Uterus (tissue), 4 donors: ENCODE measurements around the gene CLSTN2. TPM values are rescaled to one million over a fixed set of nuclear protein-coding genes. Genes with fewer than 3 reads are reported as not detected.

Experiments
- DNase-seq, 2 donors: peaks; one replicate each; pipeline ENCODE4 v3.0.0-alpha.2; 2019 to 2020
- H3K27ac ChIP-seq, 2 donors: fragments of 200-600 bp; sonication (generic); 1 replicate in 1 of 2; 2 replicates in 1 of 2; pipeline ENCODE4 v1.5.1; 2016 to 2018
- H3K27me3 ChIP-seq, 2 donors: fragments of 200-600 bp; sonication (generic); one replicate each; pipeline ENCODE4 v1.5.1; 2018 to 2019; ENCODE audit warnings: control low read depth in 1 of 2
- H3K36me3 ChIP-seq, 2 donors: fragments of 200-600 bp; sonication (generic); one replicate each; pipeline ENCODE4 v1.5.1; 2019; ENCODE audit warnings: control low read depth in 1 of 2
- H3K4me1 ChIP-seq, 2 donors: fragments of 200-600 bp; sonication (generic); one replicate each; pipeline ENCODE4 v1.5.1; 2018 to 2019; ENCODE audit warnings: control low read depth in 1 of 2
- H3K4me3 ChIP-seq, 2 donors: fragments of 200-600 bp; sonication (generic); 1 replicate in 1 of 2; 2 replicates in 1 of 2; pipeline ENCODE4 v1.5.1; 2018 to 2019; ENCODE audit warnings: mild to moderate bottlenecking in 1 of 2
- H3K9me3 ChIP-seq, 2 donors: fragments of 200-600 bp; sonication (generic); one replicate each; pipeline ENCODE4 v1.5.1; 2019; ENCODE audit warnings: control low read depth in 1 of 2
- CTCF ChIP-seq, 4 experiments: fragments of 200-600 bp in 2 of 4; fragments of 450-650 bp in 2 of 4; sonication (generic) in 2 of 4; IDR thresholded peaks; one replicate each; pipeline ENCODE4 v1.5.1; 2016 to 2019; ENCODE audit warnings: antibody characterized with exemption in 4 of 4, mild to moderate bottlenecking in 2 of 4, moderate library complexity in 1 of 4
- POLR2A ChIP-seq, 2 donors: fragments of 450-650 bp; IDR thresholded peaks; one replicate each; pipeline ENCODE4 v1.6.1; 2016; ENCODE audit warnings: antibody characterized with exemption in 2 of 2, mild to moderate bottlenecking in 1 of 2, moderate library complexity in 1 of 2
- intact Hi-C: fragments of 100-400 bp; cut with DNase I; formaldehyde crosslinking; loops from one replicate; pipeline ENCODE4 v1.15.1; 2023; ENCODE audit warnings: low total_unique reads
- total RNA-seq, 4 donors: library from RNA; depleted of rRNA in 3 of 4; stranded (reverse); fragments of >200 nt in 3 of 4; gene quantifications; one replicate each; pipeline versions ENCODE4 v1.1.0 to v1.2.4, GENCODE V29; 2014 to 2023
- donor health status: DM: yes; HTN: yes; CAD: no.

The CLSTN2 gene
- total RNA-seq, 4 donors from 2014 or later, result 4.7 to 32.2 (median 19.2) TPM

- H3K36me3 ChIP-seq, result no peaks in the 10 kb centered on the region
- no peaks in the 10 kb centered on the region for H3K4me1 ChIP-seq
- no peaks in the 10 kb centered on the region for H3K9me3 ChIP-seq
- H3K27ac ChIP-seq, result no peak overlapping the region
- no peaks in the 10 kb centered on the region for H3K27me3 ChIP-seq
- intact Hi-C loops, result no loop called here
- no peak for DNase-seq
- TF ChIP-seq POLR2A (IDR thresholded peaks at IDR 0.05) (no peak), CTCF (IDR thresholded peaks at IDR 0.05) (no peak)
- H3K4me3 ChIP-seq, result no peak overlapping the region
Measured at GRCh38 chr3:140170612-140171011, 235.6 kb downstream of the CLSTN2 start.

- no peaks in the 10 kb centered on the region for H3K4me1 ChIP-seq
- no peaks in the 10 kb centered on the region for H3K27me3 ChIP-seq
- no peak for DNase-seq
- intact Hi-C loops, result no loop called here
- H3K4me3 ChIP-seq, result no peak overlapping the region
- no peaks in the 10 kb centered on the region for H3K9me3 ChIP-seq
- H3K27ac ChIP-seq, result no peak overlapping the region
- H3K36me3 ChIP-seq, result no peaks in the 10 kb centered on the region
- TF ChIP-seq POLR2A (IDR thresholded peaks at IDR 0.05), result no peak
- TF ChIP-seq CTCF (IDR thresholded peaks at IDR 0.05), result no peak
Measured at GRCh38 chr3:140176526-140176925, 241.5 kb downstream of the CLSTN2 start.

- Histone ChIP-seq H3K27me3 (no peaks in the 10 kb centered on the region), H3K27ac (no peak overlapping the region), H3K4me1 (no peaks in the 10 kb centered on the region), H3K9me3 (no peaks in the 10 kb centered on the region), H3K36me3 (no peaks in the 10 kb centered on the region), H3K4me3 (no peak overlapping the region)
- DNase-seq, result no peak
- intact Hi-C loops, result no loop called here
- TF ChIP-seq POLR2A (IDR thresholded peaks at IDR 0.05), result no peak
- no peak for TF ChIP-seq CTCF (IDR thresholded peaks at IDR 0.05)
Measured at GRCh38 chr3:140177943-140178342, 243.0 kb downstream of the CLSTN2 start.

- H3K27ac ChIP-seq, result no peak overlapping the region
- intact Hi-C loops, result no loop called here
- no peak for TF ChIP-seq POLR2A (IDR thresholded peaks at IDR 0.05)
- TF ChIP-seq CTCF (IDR thresholded peaks at IDR 0.05), result no peak
- DNase-seq, result no peak
- H3K4me3 ChIP-seq, result no peak overlapping the region
- no peaks in the 10 kb centered on the region for H3K4me1 ChIP-seq
- no peaks in the 10 kb centered on the region for H3K9me3 ChIP-seq
- H3K27me3 ChIP-seq, result no peaks in the 10 kb centered on the region
- H3K36me3 ChIP-seq, result no peaks in the 10 kb centered on the region
Measured at GRCh38 chr3:140178482-140178881, 243.5 kb downstream of the CLSTN2 start.

DNA sequence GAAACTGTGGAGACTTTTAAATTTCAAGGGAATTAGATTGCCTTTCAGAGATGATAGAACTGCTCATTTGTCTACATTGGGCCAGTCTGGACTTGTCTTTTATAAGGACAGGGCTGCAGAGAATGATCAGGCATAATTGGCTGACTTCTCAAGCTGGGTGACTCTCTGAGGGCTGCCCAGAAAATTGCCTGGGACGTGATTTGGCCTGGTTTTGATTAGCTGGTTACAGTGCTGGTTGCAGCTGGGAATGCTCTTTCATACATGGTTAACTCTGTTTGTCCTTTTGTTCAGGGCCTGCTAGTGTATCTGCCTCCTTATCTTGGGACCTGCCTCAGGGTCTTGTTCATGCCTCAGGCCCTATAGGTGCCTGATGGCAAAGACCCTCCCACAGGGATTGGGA, 245.6 kb downstream of the CLSTN2 start:
- TF ChIP-seq CTCF (IDR thresholded peaks at IDR 0.05) (no peak), POLR2A (IDR thresholded peaks at IDR 0.05) (no peak)
- Histone ChIP-seq H3K4me1 (peaks cover 0 to 6% of the 10 kb centered on the region in 2 donors), H3K27me3 (no peaks in the 10 kb centered on the region), H3K36me3 (no peaks in the 10 kb centered on the region), H3K9me3 (no peaks in the 10 kb centered on the region), H3K4me3 (no peak overlapping the region), H3K27ac (no peak overlapping the region)
- intact Hi-C loops, result no loop called here
- no peak for DNase-seq
